Neuronal stem cell (in vitro differentiated cells): ENCODE results near the gene CYSTM1.

ENCODE experiments used
- DNase-seq: peaks from one replicate; pipeline ENCODE4 v3.0.0-alpha.2; 2013; ENCODE audit warnings: low spot score
- H2AFZ ChIP-seq: one replicate; pipeline ENCODE4 v1.6.1; 2013; ENCODE audit warnings: mild to moderate bottlenecking, low read length, inconsistent platforms
- H2AK5ac ChIP-seq: 2 replicates; pipeline ENCODE4 v1.6.1; 2013; ENCODE audit warnings: low read depth, mild to moderate bottlenecking, inconsistent platforms, low read length, moderate library complexity, mixed read lengths
- H2BK120ac ChIP-seq: 2 replicates; pipeline ENCODE4 v1.6.1; 2013; ENCODE audit warnings: low read depth, mild to moderate bottlenecking, inconsistent platforms, low read length, moderate library complexity, mixed read lengths
- H2BK12ac ChIP-seq: one replicate; pipeline ENCODE4 v1.6.1; 2013; ENCODE audit warnings: low read length, inconsistent platforms
- H2BK15ac ChIP-seq: 2 replicates; pipeline ENCODE4 v1.6.1; 2013; ENCODE audit warnings: mild to moderate bottlenecking, low read length, inconsistent platforms, mixed read lengths
- H2BK5ac ChIP-seq: one replicate; pipeline ENCODE4 v1.6.1; 2013; ENCODE audit warnings: inconsistent platforms, mild to moderate bottlenecking, low read length, moderate library complexity
- H3K14ac ChIP-seq: one replicate; pipeline ENCODE4 v1.6.1; 2013; ENCODE audit warnings: low read length, inconsistent platforms
- H3K18ac ChIP-seq: 2 replicates; pipeline ENCODE4 v1.6.1; 2013; ENCODE audit warnings: low read length, inconsistent platforms
- H3K23ac ChIP-seq: 2 replicates; pipeline ENCODE4 v1.6.1; 2013; ENCODE audit warnings: low read depth, mild to moderate bottlenecking, mixed read lengths, low read length, inconsistent platforms; ENCODE audit not compliant: poor library complexity
- H3K27ac ChIP-seq: replicated peaks from 3 replicates; pipeline ENCODE4 v1.5.1; 2013; ENCODE audit warnings: low read length, inconsistent platforms
- H3K27me3 ChIP-seq, 3 experiments: 2 replicates each; pipeline ENCODE4 v1.6.1; 2013; ENCODE audit warnings: low read length in 3 of 3, mild to moderate bottlenecking in 2 of 3, inconsistent platforms in 1 of 3, low read depth in 1 of 3, mixed read lengths in 1 of 3, moderate library complexity in 1 of 3; ENCODE audit not compliant: control insufficient read depth in 3 of 3, insufficient read depth in 3 of 3
- H3K36me3 ChIP-seq, 2 donors: replicated peaks in 1 of 2; 2 replicates each; pipeline ENCODE4 v1.6.1; 2013; ENCODE audit warnings: low read length in 2 of 2; ENCODE audit not compliant: control insufficient read depth in 2 of 2, insufficient read depth in 2 of 2
- H3K4ac ChIP-seq: 2 replicates; pipeline ENCODE4 v1.6.1; 2013; ENCODE audit warnings: inconsistent platforms, mild to moderate bottlenecking, low read length, moderate library complexity
- H3K4me1 ChIP-seq, 2 donors: 1 replicate in 1 of 2; 2 replicates in 1 of 2; pipeline ENCODE4 v1.6.1; 2013; ENCODE audit warnings: low read length in 2 of 2, low read depth in 1 of 2; ENCODE audit not compliant: control insufficient read depth in 2 of 2, insufficient read depth in 1 of 2
- H3K4me2 ChIP-seq: one replicate; pipeline ENCODE4 v1.6.1; 2013; ENCODE audit warnings: mild to moderate bottlenecking, low read length, inconsistent platforms; ENCODE audit not compliant: insufficient read depth, poor library complexity, severe bottlenecking
- H3K4me3 ChIP-seq, 2 donors: 2 replicates each; pipeline ENCODE4 v1.5.1; 2013; ENCODE audit warnings: low read length in 2 of 2, mild to moderate bottlenecking in 2 of 2, inconsistent platforms in 1 of 2, moderate library complexity in 1 of 2
- H3K79me1 ChIP-seq: one replicate; pipeline ENCODE4 v1.6.1; 2013; ENCODE audit warnings: low read depth, mild to moderate bottlenecking, inconsistent platforms, low read length, moderate library complexity
- H3K9ac ChIP-seq: one replicate; pipeline ENCODE4 v1.6.1; 2013; ENCODE audit warnings: mild to moderate bottlenecking, low read depth, low read length, inconsistent platforms; ENCODE audit not compliant: poor library complexity
- H3K9me3 ChIP-seq, 2 donors: replicated peaks in 1 of 2; 2 replicates each; pipeline versions ENCODE3 to v1.6.1; 2013; ENCODE audit warnings: low read length in 2 of 2, mild to moderate bottlenecking in 2 of 2, inconsistent platforms in 1 of 2, low read depth in 1 of 2, mixed read lengths in 1 of 2, moderate library complexity in 1 of 2; ENCODE audit not compliant: control insufficient read depth in 2 of 2, insufficient read depth in 1 of 2
- H4K8ac ChIP-seq: one replicate; pipeline ENCODE4 v1.6.1; 2013; ENCODE audit warnings: low read depth, mild to moderate bottlenecking, inconsistent platforms, low read length, moderate library complexity
- H4K91ac ChIP-seq: one replicate; pipeline ENCODE4 v1.6.1; 2013; ENCODE audit warnings: low read length, low read depth, mild to moderate bottlenecking, inconsistent platforms; ENCODE audit not compliant: poor library complexity
- WGBS, 2 donors: extraction: QIAGEN DNeasy Blood & Tissue Kit; methylation state at CpG; one replicate each; pipeline ENCODE4 v1.1.7; 2013; ENCODE audit warnings: missing lambda C conversion rate in 2 of 2, mixed read lengths in 1 of 2; ENCODE audit not compliant: insufficient read length in 2 of 2, insufficient replicate concordance in 1 of 2; ENCODE audit errors: extremely low coverage in 2 of 2; 5-methylcytosine and 5-hydroxymethylcytosine counted together

Gene CYSTM1

DNA sequence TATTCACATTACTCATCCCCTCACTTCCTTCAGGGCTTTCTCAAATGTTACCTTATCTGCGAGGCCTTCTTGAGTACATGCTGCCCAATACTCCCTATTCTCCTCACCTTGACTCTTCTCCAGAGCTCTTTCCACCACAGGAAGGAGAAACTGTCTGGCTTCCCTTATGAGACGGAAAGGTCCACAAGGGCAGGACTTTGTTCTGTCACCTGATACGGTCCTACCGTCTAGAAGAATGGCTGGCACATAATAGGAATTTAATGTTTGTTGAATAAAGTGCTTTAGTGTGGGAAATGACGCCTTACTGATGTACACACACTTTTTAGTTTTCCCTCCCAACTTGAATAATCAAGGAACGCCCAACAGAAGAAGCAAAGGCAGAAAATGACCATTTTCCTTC lies 75.4 kb downstream of the CYSTM1 start:
- Histone ChIP-seq H3K79me1 (peaks cover 1% of the 10 kb centered on the region), H3K4me3 (no peak overlapping the region), H2BK5ac (no peak overlapping the region), H3K23ac (no peak overlapping the region), H4K8ac (no peak overlapping the region), H4K91ac (no peak overlapping the region), H2BK120ac (no peak overlapping the region), H3K9me3 (no peaks in the 10 kb centered on the region), H3K4ac (no peak overlapping the region), H2BK12ac (no peak overlapping the region), H3K4me2 (no peak overlapping the region), H3K27ac (no peak overlapping the region), H2AK5ac (no peak overlapping the region), H2AFZ (no peak overlapping the region), H3K9ac (no peak overlapping the region), H3K14ac (no peak overlapping the region), H3K36me3 (peaks cover 7 to 38% of the 10 kb centered on the region in 2 donors), H3K4me1 (peaks cover 1 to 7% of the 10 kb centered on the region in 2 donors), H3K27me3 (no peaks in the 10 kb centered on the region), H3K18ac (no peak overlapping the region), H2BK15ac (no peak overlapping the region)
- no CpG with 5 or more reads among the region's 6 CpGs for WGBS, 2 donors
- DNase-seq: no peak

DNA sequence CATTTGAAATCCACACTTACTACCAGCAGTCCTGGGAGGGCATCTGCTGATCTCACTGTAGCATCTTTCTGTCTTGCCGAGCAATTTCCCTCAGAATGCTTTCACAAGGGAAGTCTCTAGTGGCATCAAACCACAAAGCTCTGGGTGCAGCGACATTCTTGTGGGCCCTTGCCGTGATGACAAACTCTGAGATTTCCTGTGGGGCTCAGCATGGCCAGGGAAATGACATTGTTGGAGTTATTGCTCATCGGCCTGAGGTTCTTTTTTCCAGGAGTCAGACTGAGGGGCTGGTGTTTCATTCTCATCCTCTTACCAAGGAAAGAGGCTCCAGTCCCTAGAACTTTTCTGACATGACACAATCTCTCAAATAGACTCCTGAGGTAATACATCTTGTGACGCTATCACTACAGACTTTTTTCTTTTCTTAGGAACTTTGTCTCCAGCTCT lies 76.6 kb downstream of the CYSTM1 start:
- H2BK120ac ChIP-seq: no peak overlapping the region
- no peak overlapping the region for H2AK5ac ChIP-seq
- H3K14ac ChIP-seq: no peak overlapping the region
- no peak overlapping the region for H3K4ac ChIP-seq
- no peak overlapping the region for H3K4me3 ChIP-seq
- no peak overlapping the region for H2AFZ ChIP-seq
- peaks cover 4 to 28% of the 10 kb centered on the region in 2 donors for H3K36me3 ChIP-seq
- H3K27me3 ChIP-seq: no peaks in the 10 kb centered on the region
- no peak overlapping the region for H3K27ac ChIP-seq
- no peak overlapping the region for H3K18ac ChIP-seq
- no peak overlapping the region for H3K4me2 ChIP-seq
- H3K79me1 ChIP-seq: peaks cover 1% of the 10 kb centered on the region
- DNase-seq: no peak
- WGBS, 2 donors: no CpG with 5 or more reads among the region's 5 CpGs
- H3K9ac ChIP-seq: no peak overlapping the region
- no peak overlapping the region for H2BK12ac ChIP-seq
- no peak overlapping the region for H3K23ac ChIP-seq
- H4K91ac ChIP-seq: no peak overlapping the region
- no peak overlapping the region for H4K8ac ChIP-seq
- no peak overlapping the region for H2BK15ac ChIP-seq
- H2BK5ac ChIP-seq: no peak overlapping the region
- peaks cover 0 to 4% of the 10 kb centered on the region in 2 donors for H3K4me1 ChIP-seq
- H3K9me3 ChIP-seq: no peaks in the 10 kb centered on the region

DNA sequence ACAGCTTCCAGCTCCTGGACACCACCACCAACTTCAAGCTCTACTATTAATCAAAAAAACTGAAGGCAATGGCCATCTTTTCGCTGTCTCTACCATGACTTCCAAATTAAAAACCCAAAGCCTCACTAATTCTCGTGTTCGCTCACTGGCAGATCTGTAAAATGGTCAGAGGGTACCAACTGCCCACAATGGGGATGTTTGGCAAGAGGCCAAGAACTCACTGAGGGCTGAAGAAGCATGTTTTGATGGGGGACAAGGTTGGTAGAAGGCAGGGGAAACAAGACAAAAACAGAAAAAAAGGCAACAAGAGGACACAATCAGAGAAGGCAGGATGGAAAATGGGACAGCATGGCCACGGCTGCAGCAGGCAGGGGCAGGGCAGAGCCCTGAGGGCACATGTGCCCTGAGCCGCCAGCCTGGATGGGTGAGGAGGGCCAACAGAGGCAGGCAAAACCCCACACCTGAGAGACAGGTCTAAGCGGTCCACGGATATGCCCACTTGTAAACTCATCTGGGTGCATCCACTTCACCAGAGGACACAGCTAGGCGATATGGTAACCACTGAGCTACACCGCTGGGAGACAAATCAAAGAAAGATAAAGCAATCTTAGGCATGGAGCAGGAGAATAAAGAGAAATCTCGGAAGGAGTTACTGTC lies 77.6 kb downstream of the CYSTM1 start:
- Histone ChIP-seq H3K4ac (no peak overlapping the region), H3K4me3 (no peak overlapping the region)
- no CpG with 5 or more reads among the region's 10 CpGs for WGBS, 2 donors

DNA sequence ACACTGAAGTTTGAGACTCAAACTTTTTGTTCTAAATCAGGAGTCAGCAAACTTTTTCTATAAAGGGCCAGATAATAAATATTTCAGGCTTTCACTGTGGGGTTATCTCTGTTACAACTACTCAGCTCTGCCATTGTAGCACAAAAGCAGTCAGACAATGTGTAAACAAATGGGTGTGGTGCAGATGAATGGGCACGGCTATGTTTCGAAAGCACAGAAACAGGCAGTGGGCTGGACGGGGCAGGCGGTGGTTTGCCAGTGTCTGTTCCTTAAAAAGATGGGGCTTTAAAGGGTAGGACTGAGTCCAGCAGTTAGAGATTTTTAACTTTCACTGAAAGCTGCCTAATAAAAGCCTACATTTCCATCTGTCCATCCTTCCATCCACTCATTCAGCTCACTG lies 79.0 kb downstream of the CYSTM1 start:
- no CpG with 5 or more reads among the region's 4 CpGs for WGBS, 2 donors
- H2BK12ac ChIP-seq: no peak overlapping the region
- H3K4ac ChIP-seq: no peak overlapping the region
- no peak overlapping the region for H3K4me3 ChIP-seq
- H3K4me2 ChIP-seq: no peak overlapping the region
- H2BK120ac ChIP-seq: no peak overlapping the region
- no peak overlapping the region for H2BK15ac ChIP-seq
- H3K23ac ChIP-seq: no peak overlapping the region
- H2BK5ac ChIP-seq: no peak overlapping the region
- H3K14ac ChIP-seq: no peak overlapping the region
- peaks cover 1% of the 10 kb centered on the region for H3K79me1 ChIP-seq
- no peak overlapping the region for H3K9ac ChIP-seq
- H3K18ac ChIP-seq: no peak overlapping the region
- H4K8ac ChIP-seq: no peak overlapping the region
- no peak overlapping the region for H2AFZ ChIP-seq
- H3K36me3 ChIP-seq: peaks cover 4 to 33% of the 10 kb centered on the region in 2 donors
- H2AK5ac ChIP-seq: no peak overlapping the region
- no peaks in the 10 kb centered on the region for H3K9me3 ChIP-seq
- H3K27ac ChIP-seq: no peak overlapping the region
- DNase-seq: no peak
- no peaks in the 10 kb centered on the region for H3K27me3 ChIP-seq
- no peak overlapping the region for H4K91ac ChIP-seq
- H3K4me1 ChIP-seq: no peaks in the 10 kb centered on the region

More for the DNA sequence above, 77.6 kb downstream of the CYSTM1 start:
- H3K27ac ChIP-seq: no peak overlapping the region
- no peak overlapping the region for H3K9ac ChIP-seq
- H3K4me1 ChIP-seq: no peaks in the 10 kb centered on the region
- no peak overlapping the region for H4K8ac ChIP-seq
- H2BK15ac ChIP-seq: no peak overlapping the region
- H3K9me3 ChIP-seq: no peaks in the 10 kb centered on the region
- no peak overlapping the region for H2BK12ac ChIP-seq
- no peak overlapping the region for H2BK5ac ChIP-seq
- H3K18ac ChIP-seq: no peak overlapping the region
- no peaks in the 10 kb centered on the region for H3K27me3 ChIP-seq
- no peak overlapping the region for H3K23ac ChIP-seq
- no peak overlapping the region for H3K4me2 ChIP-seq
- no peak overlapping the region for H2AFZ ChIP-seq
- no peak overlapping the region for H2AK5ac ChIP-seq
- DNase-seq: no peak
- peaks cover 4 to 28% of the 10 kb centered on the region in 2 donors for H3K36me3 ChIP-seq
- peaks cover 1% of the 10 kb centered on the region for H3K79me1 ChIP-seq
- H2BK120ac ChIP-seq: no peak overlapping the region
- H3K14ac ChIP-seq: no peak overlapping the region
- H4K91ac ChIP-seq: no peak overlapping the region
